GM12878 (cell line): ENCODE data around the gene PLD5. TPM values are rescaled to one million over a fixed set of nuclear protein-coding genes. Genes with fewer than 3 reads are reported as not detected.

Experiments
- ATAC-seq: fragments of 200-7000 bp; cut with Tn5 transposase; 3 replicates; pipeline ENCODE4 v1.9.1; 2020; ENCODE audit warnings: mild to moderate bottlenecking, moderate library complexity
- BruUV-seq: library from RNA; stranded (reverse); fragments of 400-500 nt; replicated peaks from 2 replicates; lab custom pipeline; 2021; lab: Mats Ljungman, UMichigan
- CTCF ChIA-PET: fragments of 300-600 bp; sonication (Branson Sonifier 250); formaldehyde crosslinking; extraction: SDS; loops from one replicate; lab custom pipeline; 2021; ENCODE audit warnings: inconsistent platforms; lab: Yijun Ruan, JAX
- POLR2A ChIA-PET: fragments of 350-600 bp; formaldehyde crosslinking; extraction: SDS; loops from one replicate; lab custom pipeline; 2021; ENCODE audit warnings: inconsistent platforms; lab: Charles Lee
- RAD21 ChIA-PET: fragments of 300-600 bp; sonication (Branson Sonifier 250); formaldehyde crosslinking; loops from one replicate; lab custom pipeline; 2023; ENCODE audit warnings: antibody characterized with exemption; ENCODE audit not compliant: unreplicated experiment; lab: Charles Lee
- SMC1A ChIA-PET: fragments of 300-600 bp; sonication (Branson Sonifier 250); formaldehyde crosslinking; loops from one replicate; lab custom pipeline; 2023; ENCODE audit not compliant: unreplicated experiment, uncharacterized antibody; lab: Charles Lee
- DNase-seq: peaks from one replicate; pipeline ENCODE4 v3.0.0-alpha.2; 2011; ENCODE audit warnings: low read depth, low spot score
- FAIRE-seq: peaks from 3 replicates; lab custom pipeline; 2011; peaks lifted over from hg19 to GRCh38; lab: Jason Lieb, UNC
- H2AFZ ChIP-seq: 2 replicates; pipeline ENCODE4 v1.6.0; 2011; ENCODE audit warnings: low read depth, low read length, control low read depth; ENCODE audit not compliant: control insufficient read depth
- H3K27ac ChIP-seq: 2 replicates; pipeline ENCODE4 v1.5.1; 2011; ENCODE audit warnings: control low read depth; ENCODE audit not compliant: control insufficient read depth, insufficient read depth
- H3K27me3 ChIP-seq, 2 experiments: replicated peaks in 1 of 2; 2 replicates each; pipeline versions ENCODE4 v1.6.0 to v1.6.1; 2011; ENCODE audit warnings: low read length in 1 of 2; ENCODE audit not compliant: control insufficient read depth in 2 of 2, insufficient read depth in 2 of 2
- H3K36me3 ChIP-seq, 2 experiments: 2 replicates each; pipeline ENCODE4 v1.5.1; 2011; ENCODE audit warnings: low read length in 1 of 2; ENCODE audit not compliant: control insufficient read depth in 2 of 2, insufficient read depth in 2 of 2
- H3K4me1 ChIP-seq: 2 replicates; pipeline ENCODE4 v1.6.1; 2011; ENCODE audit warnings: mild to moderate bottlenecking, low read length, moderate library complexity, mixed read lengths; ENCODE audit not compliant: control insufficient read depth, insufficient read depth
- H3K4me2 ChIP-seq: 2 replicates; pipeline ENCODE4 v1.6.0; 2011; ENCODE audit warnings: control low read depth; ENCODE audit not compliant: control insufficient read depth, insufficient read depth
- H3K4me3 ChIP-seq: fragments of 200-600 bp; sonication (generic); 2 replicates; pipeline ENCODE4 v1.5.1; 2016
- H3K79me2 ChIP-seq: 2 replicates; pipeline ENCODE4 v1.6.0; 2011; ENCODE audit warnings: low read length; ENCODE audit not compliant: control insufficient read depth, insufficient read depth
- H3K9ac ChIP-seq: 2 replicates; pipeline ENCODE4 v1.8.0; 2011; ENCODE audit warnings: low read length, control low read depth, mixed read lengths; ENCODE audit not compliant: control insufficient read depth, insufficient read depth
- H3K9me3 ChIP-seq: replicated peaks from 3 replicates; pipeline ENCODE4 v1.5.1; 2011; ENCODE audit warnings: mild to moderate bottlenecking, low read length; ENCODE audit not compliant: control insufficient read depth, insufficient read depth
- H4K20me1 ChIP-seq: 2 replicates; pipeline ENCODE4 v1.6.0; 2011; ENCODE audit not compliant: control insufficient read depth, insufficient read depth
- PAX8 ChIP-seq: fragments of 450-650 bp; IDR thresholded peaks from 2 replicates; pipeline ENCODE4 v1.6.1; 2017; ENCODE audit warnings: mild to moderate bottlenecking, moderate library complexity
- SUZ12 ChIP-seq: fragments of 200-600 bp; sonication (generic); IDR thresholded peaks from one replicate; pipeline ENCODE4 v1.6.1; 2018; ENCODE audit warnings: antibody characterized with exemption, mild to moderate bottlenecking; ENCODE audit not compliant: unreplicated experiment
- TCF3 ChIP-seq: IDR thresholded peaks from 2 replicates; pipeline ENCODE4 v1.6.1; 2012; ENCODE audit warnings: low read depth, mild to moderate bottlenecking, low read length, borderline replicate concordance; ENCODE audit not compliant: insufficient read depth
- ZBTB11 ChIP-seq: fragments of 450-650 bp; formaldehyde crosslinking; IDR thresholded peaks from 2 replicates; pipeline ENCODE4 v1.5.0; 2022; ENCODE audit warnings: mild to moderate bottlenecking, missing genetic modification characterization
- WGBS: methylation state at CpG from one replicate; pipeline ENCODE4 v1.1.6; 2016; ENCODE audit warnings: low lambda C conversion rate; ENCODE audit not compliant: insufficient replicate concordance, insufficient coverage; ENCODE audit errors: missing lambda C conversion rate; 5-methylcytosine and 5-hydroxymethylcytosine counted together
- in situ Hi-C: fragments of 300-500 bp; cut with MboI; formaldehyde crosslinking; loops from 9 replicates; pipeline ENCODE4 v1.14.3; 2018; ENCODE audit warnings: mixed read lengths
- intact Hi-C: fragments of 100-400 bp; cut with micrococcal nuclease; formaldehyde crosslinking; loops from one replicate; pipeline ENCODE4 v1.14.2; 2022; ENCODE audit not compliant: unreplicated experiment
- polyA plus RNA-seq, 11 experiments: library from polyadenylated mRNA; depleted of rRNA in 4 of 11; unstranded in 6 of 11; stranded (reverse) in 5 of 11; fragments of >200 nt; fragmentation: Nextera tagmentation in 4 of 11; fragmentation: Illumina TruSeq in 1 of 11; extraction: Ambion mirVana in 4 of 11; extraction: Trizol in 1 of 11; gene quantifications; 1 replicate in 1 of 11; 2 replicates in 10 of 11; pipeline versions ENCODE4 v1.2.1 to v1.2.3, GENCODE V29; 2011 to 2016; ENCODE audit warnings: inconsistent platforms in 2 of 11, missing spikeins in 2 of 11, low read depth in 1 of 11
- total RNA-seq, 4 experiments: library from RNA; depleted of rRNA in 3 of 4; stranded (reverse); fragments of >200 nt in 3 of 4; fragmentation: Illumina TruSeq in 1 of 4; extraction: Trizol in 1 of 4; gene quantifications; 2 replicates each; pipeline versions ENCODE4 v1.2.1 to v1.2.3, GENCODE V29; 2013 to 2021

Gene PLD5
- total and polyA plus RNA-seq, 10 of the 15 experiments (the other 5 are each of a cell fraction or from before 2014, with no cell fraction given) = not detected

- TF ChIP-seq ZBTB11 (CRISPR knock-in tag) (no peak), TCF3 (no peak), SUZ12 (no peak)
- TF ChIP-seq, all 136 proteins: peak for 0
Observed at GRCh38 chr1:242404296-242404695, 120.2 kb downstream of the PLD5 start (continued).

GRCh38 chr1:242402956-242403355, 121.5 kb downstream of the PLD5 start:
- no peaks in the 10 kb centered on the region for H3K36me3 ChIP-seq
- H3K27ac ChIP-seq = no peak overlapping the region
- ChIA-PET CTCF (no interaction called here), POLR2A (interaction anchor here (0.6 kb wide), 1 partner anchor 403 kb away, joined by 3 read pairs; no protein-coding TSS in a partner anchor), SMC1A (interaction anchor here (1.3 kb wide), 1 partner anchor 20 kb away, joined by 3 read pairs; no protein-coding TSS in a partner anchor), RAD21 (no interaction called here)
- in situ Hi-C loops = no loop called here
- no peak overlapping the region for H2AFZ ChIP-seq
- no peak for FAIRE-seq
- H3K9me3 ChIP-seq = no peaks in the 10 kb centered on the region
- H3K4me1 ChIP-seq = no peaks in the 10 kb centered on the region
- H4K20me1 ChIP-seq = no peaks in the 10 kb centered on the region
- DNase-seq = no peak
- intact Hi-C loops = no loop called here
- 70% methylated on average over 5 of the region's 5 CpGs for WGBS
- H3K4me3 ChIP-seq = no peak overlapping the region
- BruUV-seq = no TSS peak
- ATAC-seq = no peak
- TF ChIP-seq PAX8 = no peak
- H3K4me2 ChIP-seq = no peak overlapping the region
- no peak overlapping the region for H3K9ac ChIP-seq
- H3K79me2 ChIP-seq = no peaks in the 10 kb centered on the region
- no peaks in the 10 kb centered on the region for H3K27me3 ChIP-seq
